Type B pancreatic cell (in vitro differentiated cells): ENCODE data around the gene PRKCE. TPM values are rescaled to one million over a fixed set of nuclear protein-coding genes. Genes with fewer than 3 reads are reported as not detected.

Experiments
- DNase-seq: peaks from one replicate; pipeline ENCODE4 v3.0.0; 2021; ENCODE audit warnings: mixed read lengths; ENCODE audit not compliant: unreplicated experiment; ENCODE audit errors: extremely low spot score
- H3K27ac Mint-ChIP-seq: 2 replicates; pipeline ENCODE4 v1.8.0; 2021; ENCODE audit warnings: mild to moderate bottlenecking, mixed read lengths
- H3K27me3 Mint-ChIP-seq: 2 replicates; pipeline ENCODE4 v1.8.0; 2021; ENCODE audit warnings: mixed read lengths
- H3K36me3 Mint-ChIP-seq: 2 replicates; pipeline ENCODE4 v1.8.0; 2021; ENCODE audit warnings: mixed read lengths
- H3K4me1 Mint-ChIP-seq: one replicate; pipeline ENCODE4 v1.8.0; 2021; ENCODE audit warnings: mixed read lengths; ENCODE audit not compliant: unreplicated experiment
- H3K4me3 Mint-ChIP-seq: 2 replicates; pipeline ENCODE4 v1.8.0; 2021; ENCODE audit warnings: mild to moderate bottlenecking, mixed read lengths
- H3K9me3 Mint-ChIP-seq: 2 replicates; pipeline ENCODE4 v1.8.0; 2021; ENCODE audit warnings: mixed read lengths
- CTCF ChIP-seq: fragments of 200-600 bp; sonication (generic); conservative IDR thresholded peaks from 2 replicates; pipeline ENCODE4 v1.5.0; 2021; ENCODE audit warnings: antibody characterized with exemption, mild to moderate bottlenecking
- total RNA-seq: library from RNA; stranded (reverse); gene quantifications from 2 replicates; pipeline ENCODE4 v1.2.1, GENCODE V29; 2021; ENCODE audit warnings: low replicate concordance

The PRKCE gene
- total RNA-seq, 1 donor from 2014 or later: 21.2 TPM

GRCh38 chr2:46174345-46175170 is 523.1 kb downstream of the PRKCE start:
- H3K9me3 Mint-ChIP-seq: no peaks in the 10 kb centered on the region
- no peak for TF ChIP-seq CTCF
- no peaks in the 10 kb centered on the region for H3K27me3 Mint-ChIP-seq
- H3K36me3 Mint-ChIP-seq: peaks cover 6% of the 10 kb centered on the region
- peaks cover 32% of the 10 kb centered on the region for H3K4me1 Mint-ChIP-seq
- no peak for DNase-seq
- peak overlapping the region; percentile 7 for H3K27ac Mint-ChIP-seq
- no peak overlapping the region for H3K4me3 Mint-ChIP-seq

GRCh38 chr2:46175419-46175818 is 523.9 kb downstream of the PRKCE start:
- Mint-ChIP-seq H3K27ac (no peak overlapping the region), H3K4me3 (no peak overlapping the region), H3K4me1 (peaks cover 25% of the 10 kb centered on the region), H3K9me3 (no peaks in the 10 kb centered on the region), H3K36me3 (peaks cover 6% of the 10 kb centered on the region), H3K27me3 (no peaks in the 10 kb centered on the region)
- DNase-seq: no peak
- TF ChIP-seq CTCF: no peak

- Mint-ChIP-seq H3K36me3 (peaks cover 9% of the 10 kb centered on the region), H3K27me3 (no peaks in the 10 kb centered on the region), H3K9me3 (no peaks in the 10 kb centered on the region), H3K4me3 (no peak overlapping the region), H3K4me1 (peaks cover 18% of the 10 kb centered on the region), H3K27ac (peak overlapping the region; percentile 34)
- TF ChIP-seq CTCF: no peak
- DNase-seq: no peak
These were observed 526.1 kb downstream of the PRKCE start for GRCh38 chr2:46177461-46178089.

GRCh38 chr2:46179037-46179621 is 527.7 kb downstream of the PRKCE start:
- Mint-ChIP-seq H3K4me3 (peak overlapping the region; percentile 41), H3K9me3 (no peaks in the 10 kb centered on the region), H3K4me1 (peaks cover 25% of the 10 kb centered on the region), H3K27ac (peak overlapping the region; percentile 92), H3K36me3 (peaks cover 9% of the 10 kb centered on the region), H3K27me3 (no peaks in the 10 kb centered on the region)
- no peak for DNase-seq
- no peak for TF ChIP-seq CTCF

- DNase-seq: no peak
- Mint-ChIP-seq H3K4me1 (peaks cover 20% of the 10 kb centered on the region), H3K9me3 (no peaks in the 10 kb centered on the region), H3K27me3 (no peaks in the 10 kb centered on the region), H3K36me3 (peaks cover 6% of the 10 kb centered on the region), H3K27ac (peak overlapping the region; percentile 92), H3K4me3 (no peak overlapping the region)
- no peak for TF ChIP-seq CTCF
These were observed 528.7 kb downstream of the PRKCE start for GRCh38 chr2:46180189-46180588.
